GM12892 (cell line): ENCODE data around the gene NUBP2.

Experiments used
- POLR2A ChIP-seq: IDR thresholded peaks from 2 replicates; pipeline ENCODE4 v1.6.1; 2011; ENCODE audit warnings: low read depth, low read length, control low read depth
- POLR2AphosphoS5 ChIP-seq: IDR thresholded peaks from 2 replicates; pipeline ENCODE4 v1.6.1; 2011; ENCODE audit warnings: low read depth, low read length, control low read depth
- TAF1 ChIP-seq: IDR thresholded peaks from 2 replicates; pipeline ENCODE4 v1.6.1; 2011; ENCODE audit warnings: low read depth, mild to moderate bottlenecking, control low read depth, low read length, borderline replicate concordance

DNA sequence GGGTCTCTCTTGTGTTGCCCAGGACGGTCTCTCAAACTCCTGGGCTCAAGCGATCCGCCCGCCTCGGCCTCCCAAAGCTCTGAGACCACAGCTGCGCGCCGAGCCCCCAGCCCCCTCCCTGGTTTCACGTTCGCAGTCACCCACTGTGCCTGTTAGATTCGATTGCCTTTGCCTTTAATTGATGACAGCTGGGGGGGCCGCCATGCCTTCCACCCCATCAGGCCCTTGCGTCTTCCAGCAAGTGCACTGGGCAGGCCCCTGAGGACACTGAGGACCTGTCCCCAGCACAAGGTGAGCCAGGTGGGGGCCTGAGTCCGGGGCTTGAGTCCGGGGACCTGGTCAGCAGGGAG lies 7.5 kb downstream of the NUBP2 start:
- TF ChIP-seq POLR2AphosphoS5 (no peak), TAF1 (no peak), POLR2A (no peak)
